Measurements from ENCODE around the gene CIP2A.
A peak's percentile ranks its signal among the peaks of the same experiment; 100 is the strongest.
"Not testable (repeated sequence)": the region's sequence is repeated elsewhere in the genome, so short reads cannot be mapped to it uniquely, and the experiment has no call there.

CIP2A gene

GRCh38 chr3:108589081-108589997, at the start of gene CIP2A, which contains the start of gene DZIP3:
Gene CIP2A, minus strand, starts transcription at chr3:108589438. Its CDS starts 63 bp downstream, at chr3:108589375.
Gene DZIP3, plus strand, starts transcription at chr3:108589722. Its CDS starts 15,685 bp downstream, at chr3:108605407.
- peak; percentile 99 for DNase-seq (ENCODE audit: low read depth, low spot score)

- no peak for DNase-seq (ENCODE audit: low read depth, low spot score)
Observed at GRCh38 chr3:108629974-108630373, 40.7 kb upstream of the CIP2A start.

- no peak for DNase-seq (ENCODE audit: low read depth, low spot score)
Observed at GRCh38 chr3:108623504-108623903, 34.3 kb upstream of the CIP2A start.

GRCh38 chr3:108620250-108620649, 31.0 kb upstream of the CIP2A start:
- DNase-seq (ENCODE audit: low read depth, low spot score), result no peak

GRCh38 chr3:108616090-108616489, 26.9 kb upstream of the CIP2A start:
- not testable (repeated sequence) for DNase-seq (ENCODE audit: low read depth, low spot score)

GRCh38 chr3:108610651-108611050, 21.4 kb upstream of the CIP2A start:
- no peak for DNase-seq (ENCODE audit: low read depth, low spot score)

GRCh38 chr3:108608750-108609149, 19.5 kb upstream of the CIP2A start:
- DNase-seq (ENCODE audit: low read depth, low spot score), result peak; percentile 19

GRCh38 chr3:108605491-108605890, 16.3 kb upstream of the CIP2A start:
- no peak for DNase-seq (ENCODE audit: low read depth, low spot score)

- DNase-seq (ENCODE audit: low read depth, low spot score), result no peak
Observed at GRCh38 chr3:108605028-108605427, 15.8 kb upstream of the CIP2A start.

GRCh38 chr3:108603691-108604090, 14.5 kb upstream of the CIP2A start:
- no peak for DNase-seq (ENCODE audit: low read depth, low spot score)

- no peak for DNase-seq (ENCODE audit: low read depth, low spot score)
Observed at GRCh38 chr3:108602935-108603294, 13.7 kb upstream of the CIP2A start.

GRCh38 chr3:108602249-108602934, 13.2 kb upstream of the CIP2A start:
- DNase-seq (ENCODE audit: low read depth, low spot score), result peak; percentile 8

- DNase-seq (ENCODE audit: low read depth, low spot score), result no peak
Observed at GRCh38 chr3:108599677-108600409, 10.6 kb upstream of the CIP2A start.

- no peak for DNase-seq (ENCODE audit: low read depth, low spot score)
Observed at GRCh38 chr3:108598375-108598774, 9.1 kb upstream of the CIP2A start.

- DNase-seq (ENCODE audit: low read depth, low spot score), result no peak
Observed at GRCh38 chr3:108595321-108595720, 6.1 kb upstream of the CIP2A start.

- no peak for DNase-seq (ENCODE audit: low read depth, low spot score)
Observed at GRCh38 chr3:108590460-108590859, 1.2 kb upstream of the CIP2A start.

GRCh38 chr3:108589998-108590323, 723 bp upstream of the CIP2A start:
- no peak for DNase-seq (ENCODE audit: low read depth, low spot score)

GRCh38 chr3:108588601-108589000, 637 bp downstream of the CIP2A start:
- no peak for DNase-seq (ENCODE audit: low read depth, low spot score)

- DNase-seq (ENCODE audit: low read depth, low spot score), result no peak
Observed at GRCh38 chr3:108578064-108578463, 11.2 kb downstream of the CIP2A start.

- DNase-seq (ENCODE audit: low read depth, low spot score), result no peak
Observed at GRCh38 chr3:108569336-108569735, 19.9 kb downstream of the CIP2A start.

GRCh38 chr3:108566599-108566998, 22.6 kb downstream of the CIP2A start:
- no peak for DNase-seq (ENCODE audit: low read depth, low spot score)

- no peak for DNase-seq (ENCODE audit: low read depth, low spot score)
Observed at GRCh38 chr3:108565506-108565905, 23.7 kb downstream of the CIP2A start.

All from ELF-1 (cell line).